ENCODE measurements around the gene ACKR3. TPM values are rescaled to one million over a fixed set of nuclear protein-coding genes. Genes with fewer than 3 reads are reported as not detected.

ACKR3 gene
- total and polyA plus RNA-seq, 2 experiments from 2014 or later: 1.0 to 3.0 TPM

- Histone ChIP-seq H3K27ac (ENCODE audit: low read depth) (no peak overlapping the region), H3K36me3 (ENCODE audit: insufficient read depth) (no peaks in the 10 kb centered on the region), H3K79me2 (replicated peaks; ENCODE audit: insufficient read depth) (no peaks in the 10 kb centered on the region), H3K4me1 (ENCODE audit: insufficient read depth) (no peaks in the 10 kb centered on the region), H4K20me1 (replicated peaks; ENCODE audit: insufficient read depth) (no peaks in the 10 kb centered on the region), H3K4me2 (no peak overlapping the region), H2AFZ (no peak overlapping the region), H3K4me3 (no peak overlapping the region), H3K27me3 (ENCODE audit: insufficient read depth) (no peaks in the 10 kb centered on the region), H3F3A (replicated peaks; ENCODE audit: low read depth) (no peaks in the 10 kb centered on the region), H3K9me2 (ENCODE audit: insufficient read depth) (no peaks in the 10 kb centered on the region)
- Mint-ChIP-seq H3K27ac (no peak overlapping the region), H3K9me3 (no peaks in the 10 kb centered on the region), H3K4me3 (no peak overlapping the region), H3K4me1 (peaks cover 7% of the 10 kb centered on the region; the same call in 1 of the 3 replicates), H3K36me3 (ENCODE audit: low read depth) (no peaks in the 10 kb centered on the region), H3K27me3 (ENCODE audit: insufficient read depth, low read depth, poor library complexity) (peaks cover 8% of the 10 kb centered on the region)
- DNase-seq (ENCODE audit: low spot score) (peak; percentile 24), ATAC-seq (peak; percentile 26; the same call in 2 of the 3 replicates)
- TF ChIP-seq CTCF (conservative IDR thresholded peaks at IDR 0.05; ENCODE audit: low read depth in 2 of 2) (peak in 1 of 2 experiments; percentile 30; a peak in 2 of 4 replicates), ZNF331 (CRISPR knock-in tag; IDR thresholded peaks at IDR 0.05; ENCODE audit: low read depth) (no peak)
Observed at GRCh38 chr2:236623816-236624215, 54.2 kb downstream of the ACKR3 start.

- H2AFZ ChIP-seq: no peak overlapping the region
- no peak overlapping the region for H3K4me2 ChIP-seq
- Mint-ChIP-seq H3K9me3 (no peaks in the 10 kb centered on the region), H3K4me3 (no peak overlapping the region), H3K27ac (no peak overlapping the region), H3K4me1 (peaks cover 6% of the 10 kb centered on the region; the same call in 1 of the 3 replicates), H3K27me3 (ENCODE audit: insufficient read depth, low read depth, poor library complexity) (peaks cover 8% of the 10 kb centered on the region), H3K36me3 (ENCODE audit: low read depth) (no peaks in the 10 kb centered on the region)
- DNase-seq (ENCODE audit: low spot score) (no peak), ATAC-seq (no peak)
- H4K20me1 ChIP-seq (replicated peaks; ENCODE audit: insufficient read depth): no peaks in the 10 kb centered on the region
- no peaks in the 10 kb centered on the region for H3K4me1 ChIP-seq (ENCODE audit: insufficient read depth)
- H3K79me2 ChIP-seq (replicated peaks; ENCODE audit: insufficient read depth): no peaks in the 10 kb centered on the region
- no peaks in the 10 kb centered on the region for H3K36me3 ChIP-seq (ENCODE audit: insufficient read depth)
- no peaks in the 10 kb centered on the region for H3F3A ChIP-seq (replicated peaks; ENCODE audit: low read depth)
- H3K27me3 ChIP-seq (ENCODE audit: insufficient read depth): no peaks in the 10 kb centered on the region
- TF ChIP-seq ETS1 (IDR thresholded peaks at IDR 0.05) (no peak), CTCF (conservative IDR thresholded peaks at IDR 0.05; ENCODE audit: low read depth in 2 of 2) (no peak)
- no peaks in the 10 kb centered on the region for H3K9me2 ChIP-seq (ENCODE audit: insufficient read depth)
- no peak overlapping the region for H3K4me3 ChIP-seq
- H3K27ac ChIP-seq (ENCODE audit: low read depth): no peak overlapping the region
Observed at GRCh38 chr2:236625156-236625690, 55.6 kb downstream of the ACKR3 start.

Measured in GM23338 (cell line).